Progenitor cell of endocrine pancreas (in vitro differentiated cells): ENCODE results near the gene RAB41. TPM values are rescaled to one million over a fixed set of nuclear protein-coding genes. Genes with fewer than 3 reads are reported as not detected.

ENCODE experiments used
- DNase-seq: peaks from one replicate; pipeline ENCODE4 v3.0.0; 2021; ENCODE audit warnings: low spot score; ENCODE audit not compliant: unreplicated experiment
- H3K27ac Mint-ChIP-seq: 2 replicates; pipeline ENCODE4 v1.8.0; 2021; ENCODE audit warnings: mild to moderate bottlenecking, moderate library complexity, mixed read lengths
- H3K27me3 Mint-ChIP-seq: 2 replicates; pipeline ENCODE4 v1.8.0; 2021; ENCODE audit warnings: mixed read lengths
- H3K36me3 Mint-ChIP-seq: 2 replicates; pipeline ENCODE4 v1.8.0; 2022; ENCODE audit warnings: mixed read lengths; ENCODE audit not compliant: insufficient read depth
- H3K4me1 Mint-ChIP-seq: 2 replicates; pipeline ENCODE4 v1.8.0; 2021; ENCODE audit warnings: low read depth, mixed read lengths
- H3K4me3 Mint-ChIP-seq: 2 replicates; pipeline ENCODE4 v1.8.0; 2021; ENCODE audit warnings: low read depth, mild to moderate bottlenecking, moderate library complexity, mixed read lengths
- H3K9me3 Mint-ChIP-seq: 2 replicates; pipeline ENCODE4 v1.8.0; 2021; ENCODE audit warnings: low read depth, mixed read lengths
- total RNA-seq: library from RNA; stranded (reverse); gene quantifications from 2 replicates; pipeline ENCODE4 v1.2.1, GENCODE V29; 2021
- TF ChIP-seq, protein P1 (sequence below): fragments of 200-600 bp; sonication (generic); IDR thresholded peaks from one replicate; pipeline ENCODE4 v1.5.0; 2021; ENCODE audit warnings: antibody characterized with exemption, mild to moderate bottlenecking; ENCODE audit not compliant: unreplicated experiment

RAB41 gene
- total RNA-seq, 1 donor from 2014 or later: not detected

DNA sequence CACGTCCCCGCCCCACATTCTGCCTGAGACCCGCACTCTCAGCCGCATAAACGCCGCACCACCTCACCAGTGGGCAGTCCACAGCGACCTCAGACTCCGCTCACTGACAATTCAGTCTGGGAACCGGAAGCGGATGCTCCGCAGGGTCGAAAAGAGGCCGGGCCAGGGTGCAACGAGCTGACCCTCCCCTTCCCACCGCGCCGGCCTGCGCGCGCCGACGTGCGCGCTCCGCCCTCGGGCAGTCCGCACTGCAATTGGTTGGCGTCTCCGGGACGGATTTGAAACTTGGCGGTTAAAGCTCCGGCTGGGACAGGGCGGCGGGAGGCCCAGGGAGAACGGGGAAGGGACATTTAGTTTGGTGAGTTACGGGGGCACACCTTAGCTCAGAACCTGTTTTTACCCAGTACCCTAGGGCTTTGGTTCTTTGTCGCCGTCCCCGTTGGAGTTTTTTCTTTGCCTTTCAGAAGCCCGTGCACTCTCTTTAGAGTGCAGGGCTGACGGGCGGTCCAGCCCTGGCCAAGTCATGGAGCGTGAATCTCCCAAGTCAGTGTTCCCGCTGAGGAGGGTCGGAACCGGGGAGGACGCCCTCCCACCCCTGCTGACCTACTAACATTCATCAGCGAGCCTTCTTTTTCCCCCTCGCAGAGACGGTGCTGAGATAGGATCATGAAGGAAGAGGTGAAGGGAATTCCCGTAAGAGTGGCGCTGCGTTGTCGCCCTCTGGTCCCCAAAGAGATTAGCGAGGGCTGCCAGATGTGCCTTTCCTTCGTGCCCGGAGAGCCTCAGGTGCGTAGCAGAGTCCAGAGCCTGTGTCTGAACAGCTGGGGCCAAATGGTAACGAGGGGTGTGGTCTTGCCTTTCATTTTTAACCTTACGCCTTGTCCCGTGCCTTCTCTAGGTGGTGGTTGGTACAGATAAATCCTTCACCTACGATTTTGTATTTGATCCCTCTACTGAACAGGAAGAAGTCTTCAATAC lies 8.1 kb downstream of the RAB41 start, which contains the start of the genes KIF4A and PDZD11:
Gene KIF4A, plus strand, starts transcription at position 312 of the 978 bp plus-strand sequence. Its CDS starts 355 bp downstream, at position 667.
Gene PDZD11, minus strand, starts transcription at position 135 of the 978 bp plus-strand sequence. CDS start 586 bp downstream, outside the sequence.
- peaks cover 2% of the 10 kb centered on the region for H3K9me3 Mint-ChIP-seq
- TF ChIP-seq, protein P1, sequence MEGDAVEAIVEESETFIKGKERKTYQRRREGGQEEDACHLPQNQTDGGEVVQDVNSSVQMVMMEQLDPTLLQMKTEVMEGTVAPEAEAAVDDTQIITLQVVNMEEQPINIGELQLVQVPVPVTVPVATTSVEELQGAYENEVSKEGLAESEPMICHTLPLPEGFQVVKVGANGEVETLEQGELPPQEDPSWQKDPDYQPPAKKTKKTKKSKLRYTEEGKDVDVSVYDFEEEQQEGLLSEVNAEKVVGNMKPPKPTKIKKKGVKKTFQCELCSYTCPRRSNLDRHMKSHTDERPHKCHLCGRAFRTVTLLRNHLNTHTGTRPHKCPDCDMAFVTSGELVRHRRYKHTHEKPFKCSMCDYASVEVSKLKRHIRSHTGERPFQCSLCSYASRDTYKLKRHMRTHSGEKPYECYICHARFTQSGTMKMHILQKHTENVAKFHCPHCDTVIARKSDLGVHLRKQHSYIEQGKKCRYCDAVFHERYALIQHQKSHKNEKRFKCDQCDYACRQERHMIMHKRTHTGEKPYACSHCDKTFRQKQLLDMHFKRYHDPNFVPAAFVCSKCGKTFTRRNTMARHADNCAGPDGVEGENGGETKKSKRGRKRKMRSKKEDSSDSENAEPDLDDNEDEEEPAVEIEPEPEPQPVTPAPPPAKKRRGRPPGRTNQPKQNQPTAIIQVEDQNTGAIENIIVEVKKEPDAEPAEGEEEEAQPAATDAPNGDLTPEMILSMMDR: no peak
- H3K27me3 Mint-ChIP-seq: no peaks in the 10 kb centered on the region
- H3K36me3 Mint-ChIP-seq: no peaks in the 10 kb centered on the region
- H3K4me1 Mint-ChIP-seq: peaks cover 9% of the 10 kb centered on the region
- peak within 1 kb of the TSS; percentile 91 for H3K4me3 Mint-ChIP-seq
- DNase-seq: peak; percentile 66
- peak within 1 kb of the TSS; percentile 88 for H3K27ac Mint-ChIP-seq

GRCh38 chrX:70292788-70293187 lies 10.8 kb downstream of the RAB41 start:
- Mint-ChIP-seq H3K9me3 (peaks cover 8% of the 10 kb centered on the region), H3K27me3 (no peaks in the 10 kb centered on the region), H3K27ac (no peak overlapping the region), H3K4me3 (no peak overlapping the region), H3K36me3 (no peaks in the 10 kb centered on the region), H3K4me1 (peaks cover 9% of the 10 kb centered on the region)
- DNase-seq: no peak
- TF ChIP-seq, protein P1: no peak

- DNase-seq: no peak
- Mint-ChIP-seq H3K4me3 (no peak overlapping the region), H3K27me3 (no peaks in the 10 kb centered on the region), H3K36me3 (no peaks in the 10 kb centered on the region), H3K27ac (no peak overlapping the region), H3K4me1 (peaks cover 9% of the 10 kb centered on the region), H3K9me3 (peaks cover 8% of the 10 kb centered on the region)
- TF ChIP-seq, protein P1: no peak
Observed at GRCh38 chrX:70293621-70294020, 11.6 kb downstream of the RAB41 start.

GRCh38 chrX:70301716-70302115 lies 19.7 kb downstream of the RAB41 start:
- H3K4me1 Mint-ChIP-seq: no peaks in the 10 kb centered on the region
- H3K4me3 Mint-ChIP-seq: no peak overlapping the region
- no peak overlapping the region for H3K27ac Mint-ChIP-seq
- peaks cover 4% of the 10 kb centered on the region for H3K9me3 Mint-ChIP-seq
- peaks cover 7% of the 10 kb centered on the region for H3K36me3 Mint-ChIP-seq
- H3K27me3 Mint-ChIP-seq: no peaks in the 10 kb centered on the region
- DNase-seq: no peak
- TF ChIP-seq, protein P1: no peak

GRCh38 chrX:70313503-70313902 lies 31.5 kb downstream of the RAB41 start:
- Mint-ChIP-seq H3K4me1 (no peaks in the 10 kb centered on the region), H3K4me3 (no peak overlapping the region), H3K27me3 (no peaks in the 10 kb centered on the region), H3K27ac (no peak overlapping the region), H3K9me3 (peaks cover 13% of the 10 kb centered on the region), H3K36me3 (peaks cover 7% of the 10 kb centered on the region)
- TF ChIP-seq, protein P1: no peak
- DNase-seq: no peak
